HepG2 (cell line): ENCODE measurements around the gene KCNB1. TPM values are rescaled to one million over a fixed set of nuclear protein-coding genes. Genes with fewer than 3 reads are reported as not detected.
A peak's percentile ranks its signal among the peaks of the same experiment; 100 is the strongest.

Source experiments
- ATAC-seq: fragments of 200-7000 bp; cut with Tn5 transposase; 3 replicates; pipeline ENCODE4 v1.9.1; 2020; ENCODE audit warnings: mild to moderate bottlenecking, moderate library complexity
- BruUV-seq: library from RNA; stranded (reverse); fragments of 400-500 nt; replicated peaks from 2 replicates; lab custom pipeline; 2021; lab: Mats Ljungman, UMichigan
- CTCF ChIA-PET: fragments of 300-600 bp; formaldehyde crosslinking; extraction: SDS; loops from one replicate; lab custom pipeline; 2021; ENCODE audit warnings: low total read pairs, inconsistent platforms, low intra/inter-chr PET ratio; lab: Yijun Ruan, JAX
- POLR2A ChIA-PET: fragments of 350-600 bp; sonication (Branson Sonifier 250); formaldehyde crosslinking; loops from one replicate; lab custom pipeline; 2020; ENCODE audit warnings: antibody characterized with exemption, inconsistent platforms; lab: Yijun Ruan, JAX
- DNase-seq: peaks from one replicate; pipeline ENCODE4 v3.0.0-alpha.2; 2015; ENCODE audit warnings: low spot score
- FAIRE-seq: peaks from 3 replicates; lab custom pipeline; 2011; peaks lifted over from hg19 to GRCh38; lab: Jason Lieb, UNC
- H2AFZ ChIP-seq: one replicate; pipeline ENCODE4 v1.6.1; 2011; ENCODE audit warnings: low read length, inconsistent platforms
- H3K27ac ChIP-seq: fragments of 300-600 bp; 3 replicates; pipeline ENCODE4 v1.8.0; 2011; ENCODE audit warnings: mixed run types, mild to moderate bottlenecking, mixed read lengths, low read length, inconsistent platforms; ENCODE audit not compliant: insufficient read depth; ENCODE audit errors: extremely low read length
- H3K27me3 ChIP-seq, 2 experiments: fragments of 200-600 bp in 1 of 2; 2 replicates in 1 of 2; 3 replicates in 1 of 2; pipeline versions ENCODE4 v1.6.0 to v1.8.0; 2011; ENCODE audit warnings: low read length in 2 of 2, mild to moderate bottlenecking in 2 of 2, moderate library complexity in 2 of 2, inconsistent platforms in 1 of 2; ENCODE audit not compliant: insufficient read depth in 2 of 2, control insufficient read depth in 1 of 2
- H3K36me3 ChIP-seq, 2 experiments: fragments of 200-600 bp in 1 of 2; replicated peaks in 1 of 2; 2 replicates in 1 of 2; 3 replicates in 1 of 2; pipeline versions ENCODE4 v1.5.1 to v1.8.0; 2011; ENCODE audit warnings: low read length in 2 of 2, inconsistent platforms in 1 of 2; ENCODE audit not compliant: insufficient read depth in 2 of 2, control insufficient read depth in 1 of 2
- H3K4me1 ChIP-seq: 2 replicates; pipeline ENCODE4 v1.5.1; 2012; ENCODE audit warnings: low read length, inconsistent platforms; ENCODE audit not compliant: insufficient read depth
- H3K4me2 ChIP-seq: 2 replicates; pipeline ENCODE4 v1.6.0; 2011; ENCODE audit warnings: low read depth, low read length, inconsistent platforms
- H3K4me3 ChIP-seq, 3 experiments: fragments of 200-600 bp in 1 of 3; sonication (generic), shearing (Covaris generic) in 1 of 3; replicated peaks in 1 of 3; 2 replicates each; pipeline ENCODE4 v1.5.1; 2011 to 2016; ENCODE audit warnings: low read length in 3 of 3, inconsistent platforms in 2 of 3, low read depth in 2 of 3, mild to moderate bottlenecking in 2 of 3, control low read depth in 1 of 3, mixed read lengths in 1 of 3; ENCODE audit not compliant: insufficient read depth in 1 of 3
- H3K79me2 ChIP-seq: one replicate; pipeline ENCODE4 v1.6.1; 2011; ENCODE audit warnings: low read length, inconsistent platforms; ENCODE audit not compliant: insufficient read depth
- H3K9ac ChIP-seq: 2 replicates; pipeline ENCODE4 v1.6.0; 2011; ENCODE audit warnings: mild to moderate bottlenecking, low read depth, low read length, inconsistent platforms; ENCODE audit not compliant: insufficient read depth
- H3K9me3 ChIP-seq: 2 replicates; pipeline ENCODE4 v1.5.1; 2012; ENCODE audit warnings: mild to moderate bottlenecking, low read length
- H4K20me1 ChIP-seq: 2 replicates; pipeline ENCODE4 v1.6.0; 2011; ENCODE audit warnings: inconsistent platforms, mild to moderate bottlenecking, low read length, moderate library complexity; ENCODE audit not compliant: insufficient read depth
- AGO1 ChIP-seq: fragments of 200-400 bp; formaldehyde crosslinking; IDR thresholded peaks from 2 replicates; pipeline ENCODE4 v1.6.1; 2017; ENCODE audit warnings: mild to moderate bottlenecking, low read depth, low read length, moderate library complexity; ENCODE audit not compliant: poor library complexity, severe bottlenecking
- ZBTB20 ChIP-seq: sonication (generic); formaldehyde crosslinking; IDR thresholded peaks from 2 replicates; pipeline ENCODE4 v1.8.1; 2023; ENCODE audit warnings: missing genetic modification reagents, low read depth, mild to moderate bottlenecking, borderline replicate concordance
- ZNF670 ChIP-seq: sonication (generic); formaldehyde crosslinking; IDR thresholded peaks from 2 replicates; pipeline ENCODE4 v1.8.0; 2022; ENCODE audit warnings: mild to moderate bottlenecking, missing genetic modification reagents, borderline replicate concordance
- WGBS: methylation state at CpG from one replicate; pipeline ENCODE4 v1.1.6; 2017; ENCODE audit warnings: low lambda C conversion rate; 5-methylcytosine and 5-hydroxymethylcytosine counted together
- in situ Hi-C: cut with HindIII; loops from 2 replicates; pipeline ENCODE4 v1.10.0; 2017; ENCODE audit warnings: low pct_unique_long_range_greater_than_20kb; ENCODE audit not compliant: extremely low pct_ligation_motif_present
- intact Hi-C: fragments of 100-400 bp; cut with micrococcal nuclease; formaldehyde crosslinking; loops from one replicate; pipeline ENCODE4 v1.10.0; 2022; ENCODE audit not compliant: unreplicated experiment
- polyA plus RNA-seq, 8 experiments: library from polyadenylated mRNA; depleted of rRNA in 3 of 8; stranded (reverse) in 7 of 8; unstranded in 1 of 8; fragments of >200 nt; fragmentation: Illumina TruSeq in 4 of 8; extraction: Trizol in 4 of 8; gene quantifications; 2 replicates each; pipeline versions ENCODE4 v1.2.1 to v1.2.3, GENCODE V29; 2011 to 2016; ENCODE audit warnings: low read depth in 4 of 8, missing spikeins in 1 of 8, mixed read lengths in 1 of 8; ENCODE audit not compliant: insufficient read depth in 1 of 8
- total RNA-seq, 5 experiments: library from RNA; depleted of rRNA; stranded (reverse); fragments of >200 nt; fragmentation: Illumina TruSeq; extraction: Trizol; gene quantifications; 2 replicates each; pipeline ENCODE4 v1.2.3, GENCODE V29; 2016; ENCODE audit warnings: low read depth in 1 of 5
- TF ChIP-seq, protein P1 (sequence below): IDR thresholded peaks from 2 replicates; pipeline ENCODE4 v1.4.0; 2020; ENCODE audit warnings: mild to moderate bottlenecking, missing genetic modification reagents
- TF ChIP-seq, protein P2 (sequence below): fragments of 450-650 bp; IDR thresholded peaks from 2 replicates; pipeline ENCODE4 v1.6.1; 2016

KCNB1 gene
- total and polyA plus RNA-seq, 2 of the 13 experiments (the other 11 are each of a cell fraction or from before 2014, with no cell fraction given) = 0.02 TPM; not detected in 1

DNA sequence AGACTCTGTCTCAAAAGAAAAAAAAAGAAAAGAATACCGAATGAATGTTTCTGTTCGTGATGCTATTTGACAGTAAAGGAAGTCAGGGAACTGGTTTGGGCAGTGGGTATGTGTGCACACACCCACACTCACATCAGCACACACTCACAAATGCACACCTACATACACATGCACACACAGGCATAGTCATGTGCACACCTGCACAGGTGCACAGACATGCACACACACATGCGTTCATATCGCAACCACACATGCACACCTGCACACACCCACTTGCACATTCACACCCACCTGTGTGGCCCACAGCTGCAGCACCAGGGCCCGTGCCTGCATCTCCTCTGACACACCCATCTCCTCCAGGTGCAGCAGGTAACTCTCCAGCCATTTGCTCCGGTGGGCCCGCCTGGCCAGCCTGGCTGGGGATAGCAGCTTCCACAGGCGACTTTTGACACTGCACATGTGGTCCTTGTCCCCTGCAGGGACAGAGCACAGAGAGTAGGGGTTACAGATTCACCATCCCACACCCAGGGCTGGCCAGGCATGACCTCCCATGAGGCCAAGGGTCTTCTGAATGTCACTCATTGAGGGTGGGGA, 41.4 kb upstream of the KCNB1 start:
- 54% methylated on average over 8 of the region's 8 CpGs for WGBS
- intact Hi-C loops = no loop called here
- TF ChIP-seq ZNF670 (CRISPR knock-in tag) (no peak), ZBTB20 (CRISPR knock-in tag) (no peak), AGO1 (peak; percentile 30)
- TF ChIP-seq, protein P1, sequence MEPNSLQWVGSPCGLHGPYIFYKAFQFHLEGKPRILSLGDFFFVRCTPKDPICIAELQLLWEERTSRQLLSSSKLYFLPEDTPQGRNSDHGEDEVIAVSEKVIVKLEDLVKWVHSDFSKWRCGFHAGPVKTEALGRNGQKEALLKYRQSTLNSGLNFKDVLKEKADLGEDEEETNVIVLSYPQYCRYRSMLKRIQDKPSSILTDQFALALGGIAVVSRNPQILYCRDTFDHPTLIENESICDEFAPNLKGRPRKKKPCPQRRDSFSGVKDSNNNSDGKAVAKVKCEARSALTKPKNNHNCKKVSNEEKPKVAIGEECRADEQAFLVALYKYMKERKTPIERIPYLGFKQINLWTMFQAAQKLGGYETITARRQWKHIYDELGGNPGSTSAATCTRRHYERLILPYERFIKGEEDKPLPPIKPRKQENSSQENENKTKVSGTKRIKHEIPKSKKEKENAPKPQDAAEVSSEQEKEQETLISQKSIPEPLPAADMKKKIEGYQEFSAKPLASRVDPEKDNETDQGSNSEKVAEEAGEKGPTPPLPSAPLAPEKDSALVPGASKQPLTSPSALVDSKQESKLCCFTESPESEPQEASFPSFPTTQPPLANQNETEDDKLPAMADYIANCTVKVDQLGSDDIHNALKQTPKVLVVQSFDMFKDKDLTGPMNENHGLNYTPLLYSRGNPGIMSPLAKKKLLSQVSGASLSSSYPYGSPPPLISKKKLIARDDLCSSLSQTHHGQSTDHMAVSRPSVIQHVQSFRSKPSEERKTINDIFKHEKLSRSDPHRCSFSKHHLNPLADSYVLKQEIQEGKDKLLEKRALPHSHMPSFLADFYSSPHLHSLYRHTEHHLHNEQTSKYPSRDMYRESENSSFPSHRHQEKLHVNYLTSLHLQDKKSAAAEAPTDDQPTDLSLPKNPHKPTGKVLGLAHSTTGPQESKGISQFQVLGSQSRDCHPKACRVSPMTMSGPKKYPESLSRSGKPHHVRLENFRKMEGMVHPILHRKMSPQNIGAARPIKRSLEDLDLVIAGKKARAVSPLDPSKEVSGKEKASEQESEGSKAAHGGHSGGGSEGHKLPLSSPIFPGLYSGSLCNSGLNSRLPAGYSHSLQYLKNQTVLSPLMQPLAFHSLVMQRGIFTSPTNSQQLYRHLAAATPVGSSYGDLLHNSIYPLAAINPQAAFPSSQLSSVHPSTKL (CRISPR knock-in tag) = no peak
- TF ChIP-seq, protein P2, sequence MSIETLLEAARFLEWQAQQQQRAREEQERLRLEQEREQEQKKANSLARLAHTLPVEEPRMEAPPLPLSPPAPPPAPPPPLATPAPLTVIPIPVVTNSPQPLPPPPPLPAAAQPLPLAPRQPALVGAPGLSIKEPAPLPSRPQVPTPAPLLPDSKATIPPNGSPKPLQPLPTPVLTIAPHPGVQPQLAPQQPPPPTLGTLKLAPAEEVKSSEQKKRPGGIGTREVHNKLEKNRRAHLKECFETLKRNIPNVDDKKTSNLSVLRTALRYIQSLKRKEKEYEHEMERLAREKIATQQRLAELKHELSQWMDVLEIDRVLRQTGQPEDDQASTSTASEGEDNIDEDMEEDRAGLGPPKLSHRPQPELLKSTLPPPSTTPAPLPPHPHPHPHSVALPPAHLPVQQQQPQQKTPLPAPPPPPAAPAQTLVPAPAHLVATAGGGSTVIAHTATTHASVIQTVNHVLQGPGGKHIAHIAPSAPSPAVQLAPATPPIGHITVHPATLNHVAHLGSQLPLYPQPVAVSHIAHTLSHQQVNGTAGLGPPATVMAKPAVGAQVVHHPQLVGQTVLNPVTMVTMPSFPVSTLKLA = peak; percentile 87
- no peak overlapping the region for H3K4me3 ChIP-seq
- no peak overlapping the region for H3K9ac ChIP-seq
- no TSS peak for BruUV-seq
- no peaks in the 10 kb centered on the region for H3K36me3 ChIP-seq
- peaks cover 0 to 5% of the 10 kb centered on the region in 2 experiments; a peak in 2 of 5 replicates for H3K27me3 ChIP-seq
- DNase-seq = no peak
- H3K4me1 ChIP-seq = no peaks in the 10 kb centered on the region
- no peaks in the 10 kb centered on the region for H3K9me3 ChIP-seq
- H4K20me1 ChIP-seq = no peaks in the 10 kb centered on the region
- POLR2A ChIA-PET = no interaction called here
- in situ Hi-C loops = no loop called here
- FAIRE-seq = no peak
- no peak for ATAC-seq
- no peak overlapping the region for H3K4me2 ChIP-seq
- H3K27ac ChIP-seq = no peak overlapping the region
- CTCF ChIA-PET = no interaction called here
- H2AFZ ChIP-seq = no peak overlapping the region
- H3K79me2 ChIP-seq = no peaks in the 10 kb centered on the region
